ENCODE data around the gene OBSCN. TPM values are rescaled to one million over a fixed set of nuclear protein-coding genes. Genes with fewer than 3 reads are reported as not detected.

The OBSCN gene
- total and polyA plus RNA-seq, 12 donors: 176 to 639 (median 407) TPM

DNA sequence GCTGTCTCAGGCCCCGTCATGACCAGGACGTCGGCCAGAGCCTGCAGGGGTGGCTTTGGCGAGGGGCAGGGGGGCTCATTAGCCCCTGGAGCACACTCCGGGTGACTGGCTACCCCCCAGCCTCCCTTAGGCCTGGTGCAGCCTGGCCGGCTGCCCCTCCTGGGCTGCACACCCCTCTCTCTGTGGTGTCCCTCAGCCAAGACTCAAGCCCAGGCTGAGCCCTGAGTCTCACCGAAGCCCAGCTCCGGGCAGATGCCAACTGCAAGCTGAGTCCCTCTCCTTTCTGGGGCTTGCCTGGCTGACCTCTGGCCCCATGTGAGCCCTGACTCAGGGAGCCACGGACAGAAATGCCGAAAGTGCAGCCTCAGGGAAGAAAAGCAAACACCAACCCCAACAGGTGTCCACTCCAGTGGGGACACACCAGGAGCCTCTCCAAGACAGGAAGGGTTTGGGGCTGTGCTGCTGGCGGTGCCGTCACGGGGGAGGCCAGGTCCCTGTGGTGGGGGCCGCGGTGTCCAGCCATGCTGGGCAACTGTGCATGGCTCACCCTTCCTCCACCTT is 47.6 kb upstream of the OBSCN start:
- no peaks in the 10 kb centered on the region for H3K9me3 ChIP-seq
- intact Hi-C loops (cut with DNase I): no loop called here
- WGBS, 2 donors: 85 to 90% methylated on average over 15 of the region's 15 CpGs
- TF ChIP-seq, protein P1, sequence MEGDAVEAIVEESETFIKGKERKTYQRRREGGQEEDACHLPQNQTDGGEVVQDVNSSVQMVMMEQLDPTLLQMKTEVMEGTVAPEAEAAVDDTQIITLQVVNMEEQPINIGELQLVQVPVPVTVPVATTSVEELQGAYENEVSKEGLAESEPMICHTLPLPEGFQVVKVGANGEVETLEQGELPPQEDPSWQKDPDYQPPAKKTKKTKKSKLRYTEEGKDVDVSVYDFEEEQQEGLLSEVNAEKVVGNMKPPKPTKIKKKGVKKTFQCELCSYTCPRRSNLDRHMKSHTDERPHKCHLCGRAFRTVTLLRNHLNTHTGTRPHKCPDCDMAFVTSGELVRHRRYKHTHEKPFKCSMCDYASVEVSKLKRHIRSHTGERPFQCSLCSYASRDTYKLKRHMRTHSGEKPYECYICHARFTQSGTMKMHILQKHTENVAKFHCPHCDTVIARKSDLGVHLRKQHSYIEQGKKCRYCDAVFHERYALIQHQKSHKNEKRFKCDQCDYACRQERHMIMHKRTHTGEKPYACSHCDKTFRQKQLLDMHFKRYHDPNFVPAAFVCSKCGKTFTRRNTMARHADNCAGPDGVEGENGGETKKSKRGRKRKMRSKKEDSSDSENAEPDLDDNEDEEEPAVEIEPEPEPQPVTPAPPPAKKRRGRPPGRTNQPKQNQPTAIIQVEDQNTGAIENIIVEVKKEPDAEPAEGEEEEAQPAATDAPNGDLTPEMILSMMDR (IDR thresholded peaks at IDR 0.05): no peak
- DNase-seq (no peak), ATAC-seq (no peak)
- no peaks in the 10 kb centered on the region for H3K36me3 ChIP-seq
- peaks cover 0 to 18% (median 4%) of the 10 kb centered on the region in 7 donors for H3K27me3 ChIP-seq
- H3K4me3 ChIP-seq: no peak overlapping the region
- H3K27ac ChIP-seq: peak overlapping the region in 1 of 10 donors; percentile 3
- H3K4me1 ChIP-seq: peaks cover 15 to 56% (median 39%) of the 10 kb centered on the region in 9 donors

GRCh38 chr1:228161362-228161761 is 46.5 kb upstream of the OBSCN start:
- intact Hi-C loops (cut with DNase I): no loop called here

DNA sequence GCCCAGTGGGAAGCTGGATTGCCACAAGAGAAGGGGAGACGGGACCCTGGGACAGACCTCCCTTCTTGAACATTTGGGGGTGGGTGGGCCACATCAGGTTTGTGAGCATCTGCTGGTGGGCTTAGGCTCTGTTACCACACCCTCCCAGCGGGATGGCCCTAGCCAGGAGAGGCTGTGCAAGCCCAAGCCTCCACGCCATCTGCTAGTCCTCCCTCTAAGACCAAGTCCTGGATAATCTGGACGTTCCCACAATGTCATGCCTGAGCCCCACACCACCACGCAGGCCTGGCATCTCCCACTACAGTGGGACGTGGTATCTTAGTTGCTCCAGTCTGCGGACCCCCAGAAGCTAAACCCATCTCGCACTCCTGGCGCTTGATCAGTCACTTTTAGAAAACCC is 46.0 kb upstream of the OBSCN start:
- TF ChIP-seq, protein P1 (IDR thresholded peaks at IDR 0.05): no peak
- no peak for DNase-seq
- intact Hi-C loops (cut with DNase I): loop anchor here in 1 of 10 donors (1.0 kb wide), 1 partner anchor 22 kb away; the partner anchor contains the start of gene GUK1
- no peaks in the 10 kb centered on the region for H3K36me3 ChIP-seq
- H3K4me1 ChIP-seq: peaks cover 20 to 55% (median 45%) of the 10 kb centered on the region in 9 donors
- H3K27me3 ChIP-seq: peaks cover 0 to 18% (median 4%) of the 10 kb centered on the region in 7 donors
- H3K4me3 ChIP-seq: peak overlapping the region in 1 of 10 donors; percentile 1
- no peak for ATAC-seq
- no peaks in the 10 kb centered on the region for H3K9me3 ChIP-seq
- peak overlapping the region; percentile 72 to 100 (median 90) for H3K27ac ChIP-seq
- 78 to 79% methylated on average over 9 of the region's 9 CpGs for WGBS, 2 donors

More at GRCh38 chr1:228161362-228161761, 46.5 kb upstream of the OBSCN start:
- 42 to 48% methylated on average over 7 of the region's 7 CpGs for WGBS, 2 donors
- H3K4me3 ChIP-seq: no peak overlapping the region
- ATAC-seq (no peak), DNase-seq (no peak)
- TF ChIP-seq, protein P1 (IDR thresholded peaks at IDR 0.05): no peak
- H3K36me3 ChIP-seq: no peaks in the 10 kb centered on the region
- peaks cover 0 to 18% (median 4%) of the 10 kb centered on the region in 7 donors for H3K27me3 ChIP-seq
- peaks cover 18 to 55% (median 40%) of the 10 kb centered on the region in 9 donors for H3K4me1 ChIP-seq
- H3K9me3 ChIP-seq: no peaks in the 10 kb centered on the region
- H3K27ac ChIP-seq: peak overlapping the region; percentile 72 to 100 (median 90)

- H3K4me1 ChIP-seq: peaks cover 20 to 61% (median 49%) of the 10 kb centered on the region in 9 donors
- peaks cover 0 to 18% (median 4%) of the 10 kb centered on the region in 7 donors for H3K27me3 ChIP-seq
- TF ChIP-seq, protein P1 (IDR thresholded peaks at IDR 0.05): peak in 2 of 9 donors; percentile 9 to 13
Observed at GRCh38 chr1:228162286-228163006, 45.4 kb upstream of the OBSCN start.

More at GRCh38 chr1:228162286-228163006, 45.4 kb upstream of the OBSCN start:
- 15 to 29% methylated on average over 14 of the region's 14 CpGs for WGBS, 2 donors
- DNase-seq (peak; percentile 55 to 78), ATAC-seq (peak in 4 of 8 donors; percentile 5 to 29 (median 24))
- Histone ChIP-seq H3K27ac (peak overlapping the region; percentile 72 to 100 (median 90)), H3K9me3 (no peaks in the 10 kb centered on the region), H3K36me3 (no peaks in the 10 kb centered on the region), H3K4me3 (peak overlapping the region in 3 of 10 donors; percentile 5 to 9 (median 7))
- intact Hi-C loops (cut with DNase I): loop anchor here in 1 of 10 donors (1.0 kb wide), 1 partner anchor 22 kb away; the partner anchor contains the start of gene GUK1
